HG02623 (cell line): ENCODE results near the gene NTM.

Source experiments
- ATAC-seq: cut with Tn5 transposase; IDR thresholded peaks from one replicate; pipeline ENCODE4 v1.9.1; 2021; ENCODE audit warnings: moderate library complexity; ENCODE audit not compliant: unreplicated experiment

Gene NTM

GRCh38 chr11:131760091-131761061, 390.0 kb downstream of the NTM start:
- ATAC-seq = no peak

- no peak for ATAC-seq
Observed at GRCh38 chr11:131762346-131763110, 392.1 kb downstream of the NTM start.

- ATAC-seq = no peak
Observed at GRCh38 chr11:131763193-131763890, 392.9 kb downstream of the NTM start.

GRCh38 chr11:131764126-131764525, 393.7 kb downstream of the NTM start:
- ATAC-seq = no peak

- no peak for ATAC-seq
Observed at GRCh38 chr11:131764649-131765048, 394.2 kb downstream of the NTM start.

- ATAC-seq = no peak
Observed at GRCh38 chr11:131766637-131767036, 396.2 kb downstream of the NTM start.

- ATAC-seq = no peak
Observed at GRCh38 chr11:131767421-131767820, 397.0 kb downstream of the NTM start.

GRCh38 chr11:131770801-131771200, 400.4 kb downstream of the NTM start:
- ATAC-seq = no peak

- ATAC-seq = no peak
Observed at GRCh38 chr11:131771471-131771870, 401.1 kb downstream of the NTM start.

- ATAC-seq = no peak
Observed at GRCh38 chr11:131773626-131774025, 403.2 kb downstream of the NTM start.

GRCh38 chr11:131776211-131776610, 405.8 kb downstream of the NTM start:
- no peak for ATAC-seq

- no peak for ATAC-seq
Observed at GRCh38 chr11:131785801-131786200, 415.4 kb downstream of the NTM start.

GRCh38 chr11:131787119-131787518, 416.7 kb downstream of the NTM start:
- no peak for ATAC-seq

- no peak for ATAC-seq
Observed at GRCh38 chr11:131790586-131790985, 420.2 kb downstream of the NTM start.

- ATAC-seq = no peak
Observed at GRCh38 chr11:131792243-131792642, 421.8 kb downstream of the NTM start.

GRCh38 chr11:131796089-131796488, 425.7 kb downstream of the NTM start:
- ATAC-seq = no peak

GRCh38 chr11:131796541-131796940, 426.1 kb downstream of the NTM start:
- no peak for ATAC-seq

GRCh38 chr11:131800452-131800851, 430.0 kb downstream of the NTM start:
- no peak for ATAC-seq

- ATAC-seq = no peak
Observed at GRCh38 chr11:131802440-131803115, 432.2 kb downstream of the NTM start.

GRCh38 chr11:131807876-131808275, 437.5 kb downstream of the NTM start:
- ATAC-seq = no peak

GRCh38 chr11:131808470-131808869, 438.1 kb downstream of the NTM start:
- no peak for ATAC-seq
